Calu3 (cell line): ENCODE results near the gene CEMIP. TPM values are rescaled to one million over a fixed set of nuclear protein-coding genes. Genes with fewer than 3 reads are reported as not detected.
A peak's percentile ranks its signal among the peaks of the same experiment; 100 is the strongest.
"Not testable (repeated sequence)": the region's sequence is repeated elsewhere in the genome, so short reads cannot be mapped to it uniquely, and the experiment has no call there.

Experiments
- BruUV-seq: library from RNA; stranded (reverse); fragments of 400-500 nt; replicated peaks from 2 replicates; lab custom pipeline; 2021; lab: Mats Ljungman, UMichigan
- CTCF ChIA-PET: fragments of 300-600 bp; sonication (Branson Sonifier 250); formaldehyde crosslinking; loops from one replicate; lab custom pipeline; 2022; ENCODE audit warnings: antibody characterized with exemption; lab: Charles Lee
- DNase-seq: peaks from one replicate; pipeline ENCODE4 v3.0.0; 2022
- H3K27ac Mint-ChIP-seq: one replicate; pipeline ENCODE4 v1.8.0; 2022; ENCODE audit warnings: mixed read lengths; ENCODE audit not compliant: unreplicated experiment
- H3K27me3 Mint-ChIP-seq: one replicate; pipeline ENCODE4 v1.8.0; 2022; ENCODE audit warnings: mixed read lengths; ENCODE audit not compliant: unreplicated experiment
- H3K36me3 Mint-ChIP-seq: one replicate; pipeline ENCODE4 v1.8.0; 2022; ENCODE audit warnings: mild to moderate bottlenecking, moderate library complexity, mixed read lengths; ENCODE audit not compliant: insufficient read depth, unreplicated experiment
- H3K4me1 Mint-ChIP-seq: one replicate; pipeline ENCODE4 v1.8.0; 2022; ENCODE audit warnings: mild to moderate bottlenecking, low read depth, mixed read lengths; ENCODE audit not compliant: unreplicated experiment
- H3K4me3 Mint-ChIP-seq: one replicate; pipeline ENCODE4 v1.8.0; 2022; ENCODE audit warnings: mild to moderate bottlenecking, low read depth, moderate library complexity, mixed read lengths; ENCODE audit not compliant: unreplicated experiment
- H3K9me3 Mint-ChIP-seq: one replicate; pipeline ENCODE4 v1.8.0; 2022; ENCODE audit warnings: low read depth, mixed read lengths; ENCODE audit not compliant: unreplicated experiment
- intact Hi-C: fragments of 100-400 bp; cut with micrococcal nuclease; formaldehyde crosslinking; loops from one replicate; pipeline ENCODE4 v1.10.0; 2022; ENCODE audit not compliant: unreplicated experiment
- total RNA-seq: library from RNA; stranded (reverse); gene quantifications from 2 replicates; pipeline ENCODE4 v1.2.3, GENCODE V29; 2022
- TF ChIP-seq, protein P1 (sequence below): fragments of 200-600 bp; IDR thresholded peaks from one replicate; pipeline ENCODE4 v1.8.0; 2022; ENCODE audit warnings: antibody characterized with exemption; ENCODE audit not compliant: unreplicated experiment

CEMIP gene
- total RNA-seq, 1 experiment from 2014 or later: 1.8 TPM

DNA sequence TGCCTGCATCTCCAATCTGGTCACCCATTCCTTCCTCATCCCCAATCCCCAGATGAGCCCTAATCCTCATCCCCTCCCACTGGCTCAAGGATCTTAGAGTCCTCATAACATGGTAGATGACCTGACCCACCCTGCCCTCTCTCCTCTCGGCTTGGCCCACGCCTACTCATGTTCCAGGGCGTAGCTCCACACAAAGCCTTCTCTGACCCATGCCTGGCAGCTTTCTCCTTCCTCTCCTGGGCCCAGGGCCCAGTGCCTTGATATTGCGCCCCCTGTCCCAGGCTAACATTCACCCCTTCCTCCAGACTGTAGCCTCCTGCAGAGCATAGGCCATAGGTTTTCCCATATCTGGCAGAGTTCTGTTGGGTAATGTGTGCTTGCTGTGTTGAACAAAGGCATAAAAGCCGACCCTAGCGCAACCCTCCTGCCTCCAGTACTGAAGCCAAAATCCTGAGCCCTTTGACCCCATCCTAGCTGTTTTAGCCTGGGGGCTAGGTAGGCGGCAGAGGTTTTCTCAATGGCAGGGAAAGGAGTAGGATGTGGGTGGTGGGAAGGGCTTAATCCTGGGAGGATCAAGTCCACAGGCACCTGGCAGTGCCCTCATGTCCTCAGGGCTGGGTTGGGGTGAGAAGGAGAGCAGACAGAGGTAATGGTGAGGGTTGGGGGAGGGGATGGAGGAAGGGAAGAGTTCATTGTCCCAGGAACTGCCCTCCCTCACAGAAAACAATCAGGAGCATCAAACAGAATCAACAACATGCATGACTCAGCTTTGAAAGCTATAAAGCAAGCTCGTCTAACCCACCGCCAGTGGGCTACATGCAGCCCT lies 175.0 kb downstream of the CEMIP start:
- no peak for DNase-seq
- H3K9me3 Mint-ChIP-seq: no peaks in the 10 kb centered on the region
- no peaks in the 10 kb centered on the region for H3K27me3 Mint-ChIP-seq
- TF ChIP-seq, protein P1, sequence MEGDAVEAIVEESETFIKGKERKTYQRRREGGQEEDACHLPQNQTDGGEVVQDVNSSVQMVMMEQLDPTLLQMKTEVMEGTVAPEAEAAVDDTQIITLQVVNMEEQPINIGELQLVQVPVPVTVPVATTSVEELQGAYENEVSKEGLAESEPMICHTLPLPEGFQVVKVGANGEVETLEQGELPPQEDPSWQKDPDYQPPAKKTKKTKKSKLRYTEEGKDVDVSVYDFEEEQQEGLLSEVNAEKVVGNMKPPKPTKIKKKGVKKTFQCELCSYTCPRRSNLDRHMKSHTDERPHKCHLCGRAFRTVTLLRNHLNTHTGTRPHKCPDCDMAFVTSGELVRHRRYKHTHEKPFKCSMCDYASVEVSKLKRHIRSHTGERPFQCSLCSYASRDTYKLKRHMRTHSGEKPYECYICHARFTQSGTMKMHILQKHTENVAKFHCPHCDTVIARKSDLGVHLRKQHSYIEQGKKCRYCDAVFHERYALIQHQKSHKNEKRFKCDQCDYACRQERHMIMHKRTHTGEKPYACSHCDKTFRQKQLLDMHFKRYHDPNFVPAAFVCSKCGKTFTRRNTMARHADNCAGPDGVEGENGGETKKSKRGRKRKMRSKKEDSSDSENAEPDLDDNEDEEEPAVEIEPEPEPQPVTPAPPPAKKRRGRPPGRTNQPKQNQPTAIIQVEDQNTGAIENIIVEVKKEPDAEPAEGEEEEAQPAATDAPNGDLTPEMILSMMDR: no peak
- H3K4me1 Mint-ChIP-seq: peaks cover 33% of the 10 kb centered on the region
- peaks cover 21% of the 10 kb centered on the region for H3K36me3 Mint-ChIP-seq
- intact Hi-C loops: no loop called here
- H3K27ac Mint-ChIP-seq: no peak overlapping the region
- no TSS peak for BruUV-seq
- CTCF ChIA-PET: no interaction called here
- H3K4me3 Mint-ChIP-seq: no peak overlapping the region

DNA sequence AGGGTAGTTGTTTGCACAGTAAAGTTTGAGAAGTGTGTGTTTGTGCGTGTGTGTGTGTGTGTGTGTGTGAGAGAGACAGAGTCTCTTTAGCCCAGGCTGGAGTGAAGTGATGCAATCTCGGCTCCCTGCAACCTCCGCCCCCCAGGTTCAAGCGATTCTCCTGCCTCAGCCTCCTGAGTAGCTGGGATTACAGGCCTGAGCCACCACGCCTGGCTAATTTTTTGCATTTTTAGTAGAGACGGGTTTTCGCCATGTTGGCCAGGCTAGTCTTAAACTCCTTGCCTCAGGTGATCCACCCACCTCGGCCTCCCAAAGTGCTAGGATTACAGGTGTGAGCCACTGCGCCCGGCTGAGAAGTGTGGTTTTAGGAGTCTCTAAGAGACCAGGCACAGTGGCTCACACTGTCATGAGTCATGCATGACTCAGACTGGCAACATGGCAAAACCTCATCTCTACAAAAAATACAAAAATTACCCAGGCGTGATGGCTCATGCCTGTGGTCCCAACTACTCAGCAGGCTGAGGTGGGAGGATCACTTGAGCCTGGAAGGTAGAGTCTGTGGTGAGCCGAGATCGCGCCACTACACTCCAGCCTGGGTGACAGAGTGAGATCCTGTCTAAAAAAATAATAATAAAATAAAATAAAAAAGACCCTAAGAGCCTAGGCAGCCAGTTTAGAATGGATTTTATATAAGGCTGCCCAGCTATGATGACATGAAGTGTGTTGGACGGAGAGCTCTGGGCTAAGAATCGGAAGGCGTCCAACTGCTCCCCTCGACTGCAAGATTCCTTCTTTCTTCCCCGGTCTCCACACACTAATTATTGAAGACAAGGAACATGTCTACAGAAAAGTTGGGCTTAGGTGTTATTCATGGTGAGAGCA lies 176.6 kb downstream of the CEMIP start:
- peak; percentile 83 for DNase-seq
- intact Hi-C loops: loop anchor here (2.0 kb wide), 1 partner anchor 159 kb away; no protein-coding TSS in a partner anchor
- not testable (repeated sequence) for BruUV-seq, H3K27me3 Mint-ChIP-seq, H3K9me3 Mint-ChIP-seq
- CTCF ChIA-PET: interaction anchor here (0.7 kb wide), 3 partner anchors 176 to 1270 kb away, joined by 4 to 6 read pairs (median 4); no protein-coding TSS in a partner anchor
- Mint-ChIP-seq H3K4me3 (peak overlapping the region; percentile 55), H3K36me3 (peaks cover 21% of the 10 kb centered on the region), H3K27ac (peak overlapping the region; percentile 91), H3K4me1 (peaks cover 33% of the 10 kb centered on the region)

DNA sequence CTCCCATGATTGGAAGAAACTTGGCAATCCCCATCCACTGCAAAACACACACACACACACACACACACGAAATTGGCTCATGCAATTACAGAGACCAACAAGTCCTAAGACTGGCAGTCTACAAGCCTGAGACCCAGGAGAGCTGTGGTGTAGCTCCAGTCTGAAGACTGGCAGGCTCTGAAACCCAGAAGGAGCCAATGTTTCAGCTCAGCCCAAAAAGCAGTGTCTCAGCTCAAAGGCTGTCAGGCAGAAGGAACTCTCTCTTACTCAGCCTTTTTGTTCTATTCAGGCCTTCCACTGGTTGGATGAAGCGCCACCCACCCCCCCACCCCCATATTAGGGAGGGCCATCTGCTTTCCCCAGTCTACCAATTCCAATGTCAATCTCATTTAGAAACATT lies 178.4 kb downstream of the CEMIP start:
- H3K36me3 Mint-ChIP-seq: peaks cover 21% of the 10 kb centered on the region
- BruUV-seq: no TSS peak
- DNase-seq: no peak
- intact Hi-C loops: loop anchor here (2.0 kb wide), 1 partner anchor 161 kb away; no protein-coding TSS in a partner anchor
- TF ChIP-seq, protein P1: no peak
- H3K4me3 Mint-ChIP-seq: no peak overlapping the region
- no peaks in the 10 kb centered on the region for H3K9me3 Mint-ChIP-seq
- H3K4me1 Mint-ChIP-seq: peaks cover 33% of the 10 kb centered on the region
- H3K27ac Mint-ChIP-seq: no peak overlapping the region
- H3K27me3 Mint-ChIP-seq: no peaks in the 10 kb centered on the region
- CTCF ChIA-PET: interaction anchor here (0.7 to 1.7 kb wide), 3 partner anchors 30 to 361 kb away, joined by 3 to 5 read pairs (median 5); no protein-coding TSS in a partner anchor

DNA sequence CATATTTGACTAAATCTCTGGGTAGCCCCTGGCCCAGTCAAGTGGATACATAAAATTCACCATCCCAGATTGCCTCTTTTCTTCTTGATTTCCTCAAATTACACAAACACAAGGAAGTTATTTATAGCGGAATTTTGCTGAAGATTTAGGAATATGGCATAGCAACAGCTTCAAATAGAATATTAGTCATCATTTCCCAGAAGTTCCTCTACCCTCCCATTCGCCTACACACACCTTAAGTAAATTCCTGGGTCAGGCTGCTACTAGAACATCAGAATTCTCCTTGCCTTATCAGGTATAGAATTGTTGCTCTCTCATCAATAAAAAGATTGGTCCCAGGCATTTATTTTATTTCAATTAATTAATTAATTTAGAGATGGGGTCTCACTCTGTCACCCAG lies 178.8 kb downstream of the CEMIP start:
- intact Hi-C loops: loop anchor here (2.0 kb wide), 1 partner anchor 161 kb away; no protein-coding TSS in a partner anchor
- no peak overlapping the region for H3K4me3 Mint-ChIP-seq

More for the DNA sequence above, 178.8 kb downstream of the CEMIP start:
- Mint-ChIP-seq H3K9me3 (no peaks in the 10 kb centered on the region), H3K4me1 (peaks cover 33% of the 10 kb centered on the region), H3K27ac (no peak overlapping the region), H3K27me3 (no peaks in the 10 kb centered on the region), H3K36me3 (peaks cover 21% of the 10 kb centered on the region)
- BruUV-seq: no TSS peak
- no peak for DNase-seq
- TF ChIP-seq, protein P1: no peak
- CTCF ChIA-PET: interaction anchor here (0.7 to 1.7 kb wide), 2 partner anchors 181 to 361 kb away, joined by 3 to 5 read pairs; no protein-coding TSS in a partner anchor
